Endodermal cell (in vitro differentiated cells): Measurements from ENCODE around the gene MKRN2. TPM values are rescaled to one million over a fixed set of nuclear protein-coding genes. Genes with fewer than 3 reads are reported as not detected.

Source experiments
- total RNA-seq, 2 donors: library from RNA; stranded (reverse); fragmentation: NEBNext Ultra II Directional in 1 of 2; extraction: Animal tissue kit (Norgen Biotek cat#: 25700) in 1 of 2; gene quantifications; 2 replicates in 1 of 2; 3 replicates in 1 of 2; pipeline ENCODE4 v1.2.1, GENCODE V29; 2021

Gene MKRN2
- total RNA-seq, 2 donors from 2014 or later = 18.8 to 23.3 TPM

Other genes with a start within 250 kb of the MKRN2 start
- 10 to 100 TPM; 16.6 to 18.2 TPM for gene TSEN2, start 72.6 kb upstream of the MKRN2 start, total RNA-seq
- gene MKRN2OS, start 11.6 kb upstream of the MKRN2 start, total RNA-seq = under 1 TPM in 1 of 2 donors, not detected in 1; 0.84 TPM
- 100 to 1,000 TPM in 1 of 2 donors, 10 to 100 TPM in 1; 95.4 to 116 TPM for gene RAF1, start 107.0 kb downstream of the MKRN2 start, total RNA-seq
- not detected for gene TMEM40, start 202.2 kb downstream of the MKRN2 start, total RNA-seq
- gene CAND2, start 239.6 kb downstream of the MKRN2 start, total RNA-seq = 10 to 100 TPM in 1 of 2 donors, 1 to 10 TPM in 1; 7.8 to 15.0 TPM